ENCODE measurements around the gene CTIF.

GRCh38 chr18:48724442-48724841 lies 185.6 kb downstream of the CTIF start:
- no peak for TF ChIP-seq CTCF (conservative IDR thresholded peaks at IDR 0.05; ENCODE audit: low read length)
- no peak for TF ChIP-seq EZH2phosphoT487 (IDR thresholded peaks at IDR 0.05; ENCODE audit: borderline replicate concordance, low read depth, low read length)

Data from OCI-LY7 (cell line).